ENCODE measurements around the gene ERC2. TPM values are rescaled to one million over a fixed set of nuclear protein-coding genes. Genes with fewer than 3 reads are reported as not detected.

ERC2 gene
- total and polyA plus RNA-seq, 12 donors, result 0.22 to 4.2 (median 1.7) TPM

DNA sequence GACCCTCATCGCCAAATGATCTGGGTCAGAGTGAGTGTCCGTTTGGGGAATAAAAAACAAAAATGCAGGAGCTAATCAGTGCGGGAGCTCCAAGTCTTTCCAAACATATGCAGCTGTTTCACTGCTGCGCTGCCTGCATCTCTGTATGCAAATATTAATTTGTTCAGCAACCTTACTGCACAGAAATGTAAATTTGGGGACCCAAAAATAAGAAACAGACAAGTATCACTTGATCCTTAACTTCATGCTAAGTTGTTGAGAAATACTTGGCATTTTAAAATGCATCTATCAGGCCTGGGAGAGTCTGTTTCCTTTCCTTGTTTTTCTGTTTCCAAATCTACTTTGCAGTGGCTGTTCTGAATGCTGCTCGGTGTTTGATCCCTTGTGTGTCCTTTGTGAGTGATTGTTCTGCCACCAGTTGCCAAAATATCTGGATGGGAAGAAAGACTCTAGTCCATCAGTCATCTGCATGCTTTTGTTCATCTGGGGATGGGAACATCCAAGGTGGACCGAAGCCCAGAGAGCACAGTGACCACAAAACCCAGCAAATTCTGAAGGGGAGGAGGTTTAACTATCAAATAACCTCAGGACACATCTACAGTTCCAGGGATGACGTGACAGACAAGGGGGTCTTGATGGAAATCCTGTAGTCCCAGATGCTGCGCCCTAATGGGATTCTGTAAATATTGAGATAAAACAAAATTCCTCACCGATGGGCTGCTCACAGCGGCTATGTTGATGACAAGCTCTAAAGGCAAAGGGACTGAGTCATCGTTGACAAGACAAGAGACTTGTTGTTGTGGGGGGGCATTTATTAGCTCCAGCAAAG lies 781.6 kb downstream of the ERC2 start:
- ATAC-seq (no peak), DNase-seq (no peak)
- intact Hi-C loops (cut with DNase I), result no loop called here
- H3K4me3 ChIP-seq, result no peak overlapping the region
- H3K36me3 ChIP-seq, result no peaks in the 10 kb centered on the region
- H3K27me3 ChIP-seq, result peaks cover 0 to 19% (median 9%) of the 10 kb centered on the region in 7 donors
- TF ChIP-seq, protein P1, sequence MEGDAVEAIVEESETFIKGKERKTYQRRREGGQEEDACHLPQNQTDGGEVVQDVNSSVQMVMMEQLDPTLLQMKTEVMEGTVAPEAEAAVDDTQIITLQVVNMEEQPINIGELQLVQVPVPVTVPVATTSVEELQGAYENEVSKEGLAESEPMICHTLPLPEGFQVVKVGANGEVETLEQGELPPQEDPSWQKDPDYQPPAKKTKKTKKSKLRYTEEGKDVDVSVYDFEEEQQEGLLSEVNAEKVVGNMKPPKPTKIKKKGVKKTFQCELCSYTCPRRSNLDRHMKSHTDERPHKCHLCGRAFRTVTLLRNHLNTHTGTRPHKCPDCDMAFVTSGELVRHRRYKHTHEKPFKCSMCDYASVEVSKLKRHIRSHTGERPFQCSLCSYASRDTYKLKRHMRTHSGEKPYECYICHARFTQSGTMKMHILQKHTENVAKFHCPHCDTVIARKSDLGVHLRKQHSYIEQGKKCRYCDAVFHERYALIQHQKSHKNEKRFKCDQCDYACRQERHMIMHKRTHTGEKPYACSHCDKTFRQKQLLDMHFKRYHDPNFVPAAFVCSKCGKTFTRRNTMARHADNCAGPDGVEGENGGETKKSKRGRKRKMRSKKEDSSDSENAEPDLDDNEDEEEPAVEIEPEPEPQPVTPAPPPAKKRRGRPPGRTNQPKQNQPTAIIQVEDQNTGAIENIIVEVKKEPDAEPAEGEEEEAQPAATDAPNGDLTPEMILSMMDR (IDR thresholded peaks at IDR 0.05), result no peak
- H3K4me1 ChIP-seq, result no peaks in the 10 kb centered on the region
- no peaks in the 10 kb centered on the region for H3K9me3 ChIP-seq
- H3K27ac ChIP-seq, result no peak overlapping the region
- 62 to 66% methylated on average over 11 of the region's 11 CpGs for WGBS, 2 donors

DNA sequence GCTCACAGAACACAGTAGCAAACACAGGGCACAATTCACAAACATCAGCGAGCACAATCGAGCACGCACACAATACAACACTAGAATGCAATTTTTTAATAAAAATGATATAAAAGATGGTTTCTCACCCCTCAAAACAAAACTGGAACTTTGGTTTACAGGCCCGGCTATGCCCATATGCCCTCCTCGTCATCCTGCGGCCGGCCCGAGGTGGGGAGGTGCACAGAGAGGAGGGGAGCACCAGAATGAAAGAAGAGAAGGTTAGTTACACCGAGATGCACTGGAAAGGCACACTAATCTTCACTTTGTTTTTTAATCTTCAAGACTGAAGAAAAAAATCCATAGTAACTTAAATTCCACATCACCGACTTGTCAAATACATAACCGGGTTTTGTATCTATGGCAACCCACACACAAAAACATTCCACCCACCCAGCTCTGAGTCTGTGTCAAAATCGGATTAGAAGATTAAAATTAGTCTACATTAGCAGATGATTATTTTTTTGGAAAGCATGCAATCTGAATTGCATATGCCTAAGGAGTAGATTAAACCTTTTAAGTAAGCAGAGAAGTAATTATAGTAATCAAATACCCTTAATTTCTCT lies 784.5 kb downstream of the ERC2 start:
- Histone ChIP-seq H3K27ac (no peak overlapping the region), H3K36me3 (no peaks in the 10 kb centered on the region), H3K4me1 (no peaks in the 10 kb centered on the region), H3K27me3 (peaks cover 0 to 10% (median 6%) of the 10 kb centered on the region in 7 donors), H3K4me3 (no peak overlapping the region), H3K9me3 (no peaks in the 10 kb centered on the region)
- intact Hi-C loops (cut with DNase I), result no loop called here
- DNase-seq (no peak), ATAC-seq (no peak)
- WGBS, 2 donors, result 81 to 83% methylated on average over 12 of the region's 12 CpGs
- TF ChIP-seq, protein P1 (IDR thresholded peaks at IDR 0.05), result no peak

DNA sequence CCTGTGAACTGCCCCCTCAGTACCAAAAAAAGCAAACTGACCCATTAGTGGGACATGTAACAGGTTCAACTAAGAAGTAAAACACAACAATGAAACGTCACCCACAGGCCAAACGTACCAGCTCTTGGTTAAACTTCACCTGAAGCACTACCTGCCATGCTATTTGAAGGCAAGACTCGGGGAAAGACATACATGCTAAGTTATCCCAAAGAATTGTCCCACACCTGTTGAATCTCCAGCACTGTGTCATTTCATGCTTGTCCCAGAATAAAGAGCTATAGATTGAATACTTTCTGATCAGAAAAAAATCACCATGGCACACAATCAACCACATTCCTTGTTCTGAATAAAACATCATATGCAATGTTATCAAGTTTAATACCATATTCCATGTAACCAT lies 785.8 kb downstream of the ERC2 start:
- Histone ChIP-seq H3K27ac (no peak overlapping the region), H3K36me3 (no peaks in the 10 kb centered on the region), H3K4me1 (no peaks in the 10 kb centered on the region), H3K4me3 (no peak overlapping the region), H3K27me3 (peaks cover 0 to 14% (median 0%) of the 10 kb centered on the region in 7 donors), H3K9me3 (no peaks in the 10 kb centered on the region)
- ATAC-seq (no peak), DNase-seq (no peak)
- 79 to 91% methylated on average over 3 of the region's 3 CpGs for WGBS, 2 donors
- TF ChIP-seq, protein P1 (IDR thresholded peaks at IDR 0.05), result no peak
- intact Hi-C loops (cut with DNase I), result no loop called here

DNA sequence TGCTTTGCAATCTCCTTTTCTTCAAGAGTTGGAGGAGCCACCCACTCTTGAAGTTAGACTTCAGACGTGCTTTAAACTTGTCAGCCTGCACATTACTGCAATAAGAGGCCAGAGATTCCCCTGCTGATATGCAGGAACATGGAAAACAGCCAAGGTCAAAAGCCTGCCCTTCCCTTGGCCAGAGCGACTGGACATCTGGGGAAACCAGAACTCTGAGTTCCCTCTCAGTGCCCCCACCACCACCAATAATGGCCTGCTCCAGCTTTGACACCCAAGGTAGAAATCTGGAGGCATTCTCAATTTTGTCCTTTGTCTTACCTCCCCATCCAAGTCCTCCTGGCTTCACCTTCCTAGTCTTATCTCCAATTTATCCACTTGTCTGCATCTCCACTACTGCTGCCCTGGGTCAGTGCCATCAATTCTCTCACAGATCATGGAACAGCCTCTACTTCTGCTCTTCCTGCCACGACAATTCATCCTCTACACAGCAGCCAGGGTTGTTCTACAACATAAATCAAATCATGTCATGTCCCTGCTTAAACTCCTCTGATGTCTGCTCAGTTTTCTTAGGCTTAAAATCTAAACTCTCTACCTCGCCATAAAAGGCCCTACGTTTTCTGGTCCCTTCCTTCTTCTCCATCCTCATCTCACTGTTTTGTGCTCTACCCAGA lies 789.6 kb downstream of the ERC2 start:
- ATAC-seq (no peak), DNase-seq (no peak)
- no peaks in the 10 kb centered on the region for H3K36me3 ChIP-seq
- H3K4me3 ChIP-seq, result no peak overlapping the region
- 69 to 78% methylated on average over 5 of the region's 5 CpGs for WGBS, 2 donors
- TF ChIP-seq, protein P1 (IDR thresholded peaks at IDR 0.05), result no peak
- intact Hi-C loops (cut with DNase I), result no loop called here
- peaks cover 0 to 10% (median 0%) of the 10 kb centered on the region in 7 donors for H3K27me3 ChIP-seq
- H3K4me1 ChIP-seq, result no peaks in the 10 kb centered on the region
- H3K9me3 ChIP-seq, result no peaks in the 10 kb centered on the region
- no peak overlapping the region for H3K27ac ChIP-seq

All from heart right ventricle (tissue), 16 donors.